Endothelial cell (in vitro differentiated cells): ENCODE results near the gene TMEM175. TPM values are rescaled to one million over a fixed set of nuclear protein-coding genes. Genes with fewer than 3 reads are reported as not detected.

ENCODE experiments used
- DNase-seq: peaks from one replicate; pipeline ENCODE4 v3.0.0; 2021; ENCODE audit warnings: low spot score
- H3K27ac Mint-ChIP-seq: one replicate; pipeline ENCODE4 v1.8.0; 2021; ENCODE audit warnings: mixed read lengths, inconsistent platforms; ENCODE audit not compliant: unreplicated experiment
- H3K27me3 Mint-ChIP-seq: one replicate; pipeline ENCODE4 v1.8.0; 2021; ENCODE audit warnings: mild to moderate bottlenecking, moderate library complexity, mixed read lengths, inconsistent platforms; ENCODE audit not compliant: unreplicated experiment
- H3K36me3 Mint-ChIP-seq: one replicate; pipeline ENCODE4 v1.8.0; 2021; ENCODE audit warnings: mild to moderate bottlenecking, low read depth, mixed read lengths, inconsistent platforms; ENCODE audit not compliant: unreplicated experiment
- H3K4me1 Mint-ChIP-seq: one replicate; pipeline ENCODE4 v1.8.0; 2021; ENCODE audit warnings: mild to moderate bottlenecking, mixed read lengths, inconsistent platforms; ENCODE audit not compliant: unreplicated experiment
- H3K4me3 Mint-ChIP-seq: one replicate; pipeline ENCODE4 v1.8.0; 2021; ENCODE audit warnings: mild to moderate bottlenecking, mixed read lengths, inconsistent platforms; ENCODE audit not compliant: unreplicated experiment
- H3K9me3 Mint-ChIP-seq: one replicate; pipeline ENCODE4 v1.8.0; 2021; ENCODE audit warnings: mixed read lengths, inconsistent platforms; ENCODE audit not compliant: unreplicated experiment
- CTCF ChIP-seq: fragments of 200-600 bp; sonication (generic); IDR thresholded peaks from one replicate; pipeline ENCODE4 v1.5.0; 2021; ENCODE audit warnings: antibody characterized with exemption; ENCODE audit not compliant: unreplicated experiment
- total RNA-seq: library from RNA; stranded (reverse); fragmentation: NEBNext Ultra II Directional; extraction: Animal tissue kit (Norgen Biotek cat#: 25700); gene quantifications from one replicate; pipeline ENCODE4 v1.2.1, GENCODE V29; 2021; ENCODE audit not compliant: unreplicated experiment

Gene TMEM175
- total RNA-seq, 1 donor from 2014 or later: 31.4 TPM

- peaks cover 11% of the 10 kb centered on the region for H3K27me3 Mint-ChIP-seq
- DNase-seq: no peak
- no peaks in the 10 kb centered on the region for H3K9me3 Mint-ChIP-seq
- peaks cover 27% of the 10 kb centered on the region for H3K36me3 Mint-ChIP-seq
- peak overlapping the region; percentile 48 for H3K4me3 Mint-ChIP-seq
- H3K4me1 Mint-ChIP-seq: peaks cover 23% of the 10 kb centered on the region
- TF ChIP-seq CTCF: no peak
- peak overlapping the region; percentile 50 for H3K27ac Mint-ChIP-seq
Observed at GRCh38 chr4:911221-911751, 21.0 kb upstream of the TMEM175 start.

- Mint-ChIP-seq H3K27me3 (peaks cover 6% of the 10 kb centered on the region), H3K36me3 (peaks cover 23% of the 10 kb centered on the region), H3K4me1 (peaks cover 26% of the 10 kb centered on the region), H3K27ac (peak overlapping the region; percentile 50), H3K9me3 (no peaks in the 10 kb centered on the region), H3K4me3 (peak overlapping the region; percentile 48)
- no peak for DNase-seq
- TF ChIP-seq CTCF: no peak
Observed at GRCh38 chr4:911871-912490, 20.3 kb upstream of the TMEM175 start.

GRCh38 chr4:912548-913279 lies 19.5 kb upstream of the TMEM175 start:
- Mint-ChIP-seq H3K36me3 (peaks cover 23% of the 10 kb centered on the region), H3K4me1 (peaks cover 26% of the 10 kb centered on the region), H3K27ac (no peak overlapping the region), H3K4me3 (no peak overlapping the region), H3K9me3 (no peaks in the 10 kb centered on the region), H3K27me3 (peaks cover 7% of the 10 kb centered on the region)
- DNase-seq: no peak
- TF ChIP-seq CTCF: no peak

- Mint-ChIP-seq H3K4me1 (peaks cover 26% of the 10 kb centered on the region), H3K9me3 (no peaks in the 10 kb centered on the region), H3K4me3 (no peak overlapping the region), H3K27me3 (peaks cover 4% of the 10 kb centered on the region), H3K36me3 (peaks cover 25% of the 10 kb centered on the region), H3K27ac (no peak overlapping the region)
- no peak for TF ChIP-seq CTCF
- no peak for DNase-seq
Observed at GRCh38 chr4:913280-913618, 19.0 kb upstream of the TMEM175 start.

GRCh38 chr4:914531-914930 lies 17.7 kb upstream of the TMEM175 start:
- no peak for TF ChIP-seq CTCF
- H3K9me3 Mint-ChIP-seq: no peaks in the 10 kb centered on the region
- DNase-seq: no peak
- peaks cover 20% of the 10 kb centered on the region for H3K36me3 Mint-ChIP-seq
- H3K4me3 Mint-ChIP-seq: no peak overlapping the region
- peaks cover 7% of the 10 kb centered on the region for H3K27me3 Mint-ChIP-seq
- no peak overlapping the region for H3K27ac Mint-ChIP-seq
- H3K4me1 Mint-ChIP-seq: peaks cover 28% of the 10 kb centered on the region
